Activated CD8-positive, alpha-beta memory T cell treated with anti-CD3 and anti-CD28 coated beads, Interleukin-2, amount 10 ng/mL, durations not matched to agents 7 days and 5 days (primary cell): ENCODE measurements around the gene WNK2. TPM values are rescaled to one million over a fixed set of nuclear protein-coding genes. Genes with fewer than 3 reads are reported as not detected.
"Not testable (repeated sequence)": the region's sequence is repeated elsewhere in the genome, so short reads cannot be mapped to it uniquely, and the experiment has no call there.

ENCODE experiments used
- ATAC-seq: fragments of 150-1000 bp; cut with Tn5 transposase; one replicate; pipeline ENCODE4 v1.10.0; 2021; ENCODE audit warnings: moderate library complexity
- CTCF ChIA-PET: fragments of 350-600 bp; sonication (Branson Sonifier 250); formaldehyde crosslinking; loops from one replicate; lab custom pipeline; 2021; ENCODE audit warnings: antibody characterized with exemption; lab: Charles Lee
- DNase-seq: peaks from one replicate; pipeline ENCODE4 v3.0.0-alpha.2; 2020
- H3K27ac Mint-ChIP-seq: one replicate; pipeline ENCODE4 v1.8.0; 2021; ENCODE audit warnings: mild to moderate bottlenecking, mixed read lengths
- H3K27me3 Mint-ChIP-seq: one replicate; pipeline ENCODE4 v1.8.0; 2021; ENCODE audit warnings: mixed read lengths
- H3K36me3 Mint-ChIP-seq: one replicate; pipeline ENCODE4 v1.8.0; 2021; ENCODE audit warnings: mild to moderate bottlenecking, mixed read lengths
- H3K4me1 Mint-ChIP-seq: one replicate; pipeline ENCODE4 v1.8.0; 2021; ENCODE audit warnings: mixed read lengths
- H3K4me3 Mint-ChIP-seq: one replicate; pipeline ENCODE4 v1.8.0; 2021; ENCODE audit warnings: mild to moderate bottlenecking, moderate library complexity, mixed read lengths
- H3K9me3 Mint-ChIP-seq: one replicate; pipeline ENCODE4 v1.8.0; 2022; ENCODE audit warnings: low read depth, mixed read lengths
- total RNA-seq, 2 experiments: library from RNA; stranded (reverse); gene quantifications; one replicate each; pipeline ENCODE4 v1.2.3, GENCODE V29; 2021

Gene WNK2
- total RNA-seq, 2 experiments from 2014 or later, result not detected

- H3K4me1 Mint-ChIP-seq, result peaks cover 11% of the 10 kb centered on the region
- H3K4me3 Mint-ChIP-seq, result no peak overlapping the region
- no peaks in the 10 kb centered on the region for H3K9me3 Mint-ChIP-seq
- H3K36me3 Mint-ChIP-seq, result no peaks in the 10 kb centered on the region
- no peak overlapping the region for H3K27ac Mint-ChIP-seq
- CTCF ChIA-PET, result interaction anchor here (0.7 kb wide), 1 partner anchor 136 kb away, joined by 3 read pairs; no protein-coding TSS in a partner anchor
- ATAC-seq (no peak), DNase-seq (peak; percentile 21)
- H3K27me3 Mint-ChIP-seq, result peaks cover 24% of the 10 kb centered on the region
These were observed 137.3 kb downstream of the WNK2 start for GRCh38 chr9:93321220-93321610.

GRCh38 chr9:93323446-93323954 lies 139.6 kb downstream of the WNK2 start:
- H3K9me3 Mint-ChIP-seq, CTCF ChIA-PET: not testable (repeated sequence)

GRCh38 chr9:93324191-93324834 lies 140.4 kb downstream of the WNK2 start:
- H3K36me3 Mint-ChIP-seq, result no peaks in the 10 kb centered on the region
- CTCF ChIA-PET, result no interaction called here
- DNase-seq (peak; percentile 19), ATAC-seq (no peak)
- H3K9me3 Mint-ChIP-seq, result no peaks in the 10 kb centered on the region
- H3K4me1 Mint-ChIP-seq, result no peaks in the 10 kb centered on the region
- H3K4me3 Mint-ChIP-seq, result no peak overlapping the region
- H3K27me3 Mint-ChIP-seq, result peaks cover 15% of the 10 kb centered on the region
- no peak overlapping the region for H3K27ac Mint-ChIP-seq

More at GRCh38 chr9:93323446-93323954, 139.6 kb downstream of the WNK2 start:
- DNase-seq, result peak; percentile 31
- not testable (repeated sequence) for H3K4me3 Mint-ChIP-seq, H3K36me3 Mint-ChIP-seq, H3K4me1 Mint-ChIP-seq, H3K27ac Mint-ChIP-seq, ATAC-seq
- peaks cover 18% of the 10 kb centered on the region for H3K27me3 Mint-ChIP-seq

GRCh38 chr9:93325307-93326035 lies 141.5 kb downstream of the WNK2 start:
- H3K36me3 Mint-ChIP-seq, result no peaks in the 10 kb centered on the region
- no peaks in the 10 kb centered on the region for H3K9me3 Mint-ChIP-seq
- no peak overlapping the region for H3K27ac Mint-ChIP-seq
- ATAC-seq, result no peak
- CTCF ChIA-PET, result interaction anchor here (1.3 kb wide), 1 partner anchor 23 kb away, joined by 3 read pairs; no protein-coding TSS in a partner anchor
- H3K4me1 Mint-ChIP-seq, result no peaks in the 10 kb centered on the region
- no peak overlapping the region for H3K4me3 Mint-ChIP-seq
- peaks cover 21% of the 10 kb centered on the region for H3K27me3 Mint-ChIP-seq
- no peak for DNase-seq

GRCh38 chr9:93326056-93326455 lies 142.1 kb downstream of the WNK2 start:
- DNase-seq (no peak), ATAC-seq (no peak)
- Mint-ChIP-seq H3K27me3 (peaks cover 21% of the 10 kb centered on the region), H3K9me3 (no peaks in the 10 kb centered on the region), H3K4me3 (no peak overlapping the region), H3K4me1 (no peaks in the 10 kb centered on the region), H3K27ac (no peak overlapping the region), H3K36me3 (no peaks in the 10 kb centered on the region)
- CTCF ChIA-PET, result interaction anchor here (1.3 kb wide), 1 partner anchor 23 kb away, joined by 3 read pairs; no protein-coding TSS in a partner anchor

- Mint-ChIP-seq H3K27ac (no peak overlapping the region), H3K4me3 (no peak overlapping the region), H3K36me3 (no peaks in the 10 kb centered on the region), H3K27me3 (peaks cover 24% of the 10 kb centered on the region), H3K4me1 (no peaks in the 10 kb centered on the region), H3K9me3 (no peaks in the 10 kb centered on the region)
- ATAC-seq (no peak), DNase-seq (no peak)
- CTCF ChIA-PET, result interaction anchor here (1.3 kb wide), 1 partner anchor 24 kb away, joined by 3 read pairs; no protein-coding TSS in a partner anchor
These were observed 142.7 kb downstream of the WNK2 start for GRCh38 chr9:93326654-93327053.

- Mint-ChIP-seq H3K4me3 (no peak overlapping the region), H3K4me1 (no peaks in the 10 kb centered on the region)
These were observed 145.8 kb downstream of the WNK2 start for GRCh38 chr9:93329629-93330280.

GRCh38 chr9:93332317-93332716 lies 148.4 kb downstream of the WNK2 start:
- no peak for ATAC-seq
- CTCF ChIA-PET, result no interaction called here
- Mint-ChIP-seq H3K4me1 (no peaks in the 10 kb centered on the region), H3K27ac (no peak overlapping the region), H3K4me3 (no peak overlapping the region), H3K36me3 (no peaks in the 10 kb centered on the region), H3K9me3 (no peaks in the 10 kb centered on the region), H3K27me3 (peaks cover 17% of the 10 kb centered on the region)
- no peak for DNase-seq

More at GRCh38 chr9:93329629-93330280, 145.8 kb downstream of the WNK2 start:
- DNase-seq (no peak), ATAC-seq (no peak)
- H3K36me3 Mint-ChIP-seq, result no peaks in the 10 kb centered on the region
- H3K27ac Mint-ChIP-seq, result no peak overlapping the region
- CTCF ChIA-PET, result interaction anchor here (1.7 kb wide), 1 partner anchor 25 kb away, joined by 4 read pairs; no protein-coding TSS in a partner anchor
- no peaks in the 10 kb centered on the region for H3K9me3 Mint-ChIP-seq
- peaks cover 19% of the 10 kb centered on the region for H3K27me3 Mint-ChIP-seq

- H3K4me1 Mint-ChIP-seq, result no peaks in the 10 kb centered on the region
- H3K4me3 Mint-ChIP-seq, result no peak overlapping the region
- CTCF ChIA-PET, result no interaction called here
- no peak for ATAC-seq
- H3K27ac Mint-ChIP-seq, result no peak overlapping the region
- peaks cover 8% of the 10 kb centered on the region for H3K27me3 Mint-ChIP-seq
- peaks cover 14% of the 10 kb centered on the region for H3K9me3 Mint-ChIP-seq
- no peak for DNase-seq
- H3K36me3 Mint-ChIP-seq, result peaks cover 7% of the 10 kb centered on the region
These were observed 152.8 kb downstream of the WNK2 start for GRCh38 chr9:93336720-93337119.

GRCh38 chr9:93338196-93338595 lies 154.3 kb downstream of the WNK2 start:
- DNase-seq, CTCF ChIA-PET, H3K27ac Mint-ChIP-seq, ATAC-seq, H3K36me3 Mint-ChIP-seq, H3K4me3 Mint-ChIP-seq, H3K4me1 Mint-ChIP-seq: not testable (repeated sequence)
- Mint-ChIP-seq H3K9me3 (peaks cover 14% of the 10 kb centered on the region), H3K27me3 (peaks cover 15% of the 10 kb centered on the region)

- peaks cover 31% of the 10 kb centered on the region for H3K27me3 Mint-ChIP-seq
- DNase-seq (no peak), ATAC-seq (no peak)
- no peak overlapping the region for H3K27ac Mint-ChIP-seq
- CTCF ChIA-PET, result no interaction called here
- peaks cover 14% of the 10 kb centered on the region for H3K9me3 Mint-ChIP-seq
- peaks cover 7% of the 10 kb centered on the region for H3K36me3 Mint-ChIP-seq
- no peaks in the 10 kb centered on the region for H3K4me1 Mint-ChIP-seq
- H3K4me3 Mint-ChIP-seq, result no peak overlapping the region
These were observed 156.2 kb downstream of the WNK2 start for GRCh38 chr9:93340091-93340490.

GRCh38 chr9:93341820-93342219 lies 157.9 kb downstream of the WNK2 start:
- ATAC-seq, H3K36me3 Mint-ChIP-seq, H3K4me3 Mint-ChIP-seq, CTCF ChIA-PET, H3K4me1 Mint-ChIP-seq, H3K27ac Mint-ChIP-seq, DNase-seq: not testable (repeated sequence)
- Mint-ChIP-seq H3K27me3 (peaks cover 46% of the 10 kb centered on the region), H3K9me3 (peaks cover 14% of the 10 kb centered on the region)

GRCh38 chr9:93342428-93342827 lies 158.5 kb downstream of the WNK2 start:
- CTCF ChIA-PET, result not testable (repeated sequence)

More at GRCh38 chr9:93342428-93342827, 158.5 kb downstream of the WNK2 start:
- H3K9me3 Mint-ChIP-seq, result peaks cover 14% of the 10 kb centered on the region
- H3K27me3 Mint-ChIP-seq, result peaks cover 51% of the 10 kb centered on the region
- DNase-seq, H3K27ac Mint-ChIP-seq, H3K36me3 Mint-ChIP-seq, H3K4me3 Mint-ChIP-seq, H3K4me1 Mint-ChIP-seq, ATAC-seq: not testable (repeated sequence)
